A673 (cell line): ENCODE measurements around the gene HTD2.

Source experiments
- EZH2 ChIP-seq: fragments of 200-600 bp; sonication (generic); IDR thresholded peaks from 2 replicates; pipeline ENCODE4 v1.6.1; 2017; ENCODE audit warnings: borderline replicate concordance, low read depth, mild to moderate bottlenecking, mixed read lengths, antibody characterized with exemption, low read length; ENCODE audit not compliant: poor library complexity, severe bottlenecking
- TF ChIP-seq, protein P1 (sequence below): fragments of 300-800, 200-600 bp; sonication (generic); conservative IDR thresholded peaks from 2 replicates; pipeline ENCODE4 v1.5.1; 2017; ENCODE audit warnings: low read depth, mild to moderate bottlenecking, antibody characterized with exemption, low read length, moderate library complexity, mixed read lengths

GRCh38 chr3:58358092-58358491 is 51.8 kb downstream of the HTD2 start:
- no peak for TF ChIP-seq EZH2
- TF ChIP-seq, protein P1, sequence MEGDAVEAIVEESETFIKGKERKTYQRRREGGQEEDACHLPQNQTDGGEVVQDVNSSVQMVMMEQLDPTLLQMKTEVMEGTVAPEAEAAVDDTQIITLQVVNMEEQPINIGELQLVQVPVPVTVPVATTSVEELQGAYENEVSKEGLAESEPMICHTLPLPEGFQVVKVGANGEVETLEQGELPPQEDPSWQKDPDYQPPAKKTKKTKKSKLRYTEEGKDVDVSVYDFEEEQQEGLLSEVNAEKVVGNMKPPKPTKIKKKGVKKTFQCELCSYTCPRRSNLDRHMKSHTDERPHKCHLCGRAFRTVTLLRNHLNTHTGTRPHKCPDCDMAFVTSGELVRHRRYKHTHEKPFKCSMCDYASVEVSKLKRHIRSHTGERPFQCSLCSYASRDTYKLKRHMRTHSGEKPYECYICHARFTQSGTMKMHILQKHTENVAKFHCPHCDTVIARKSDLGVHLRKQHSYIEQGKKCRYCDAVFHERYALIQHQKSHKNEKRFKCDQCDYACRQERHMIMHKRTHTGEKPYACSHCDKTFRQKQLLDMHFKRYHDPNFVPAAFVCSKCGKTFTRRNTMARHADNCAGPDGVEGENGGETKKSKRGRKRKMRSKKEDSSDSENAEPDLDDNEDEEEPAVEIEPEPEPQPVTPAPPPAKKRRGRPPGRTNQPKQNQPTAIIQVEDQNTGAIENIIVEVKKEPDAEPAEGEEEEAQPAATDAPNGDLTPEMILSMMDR: no peak
